A673 (cell line): Measurements from ENCODE around the gene PUS10. TPM values are rescaled to one million over a fixed set of nuclear protein-coding genes. Genes with fewer than 3 reads are reported as not detected.

Source experiments
- BruUV-seq: library from RNA; stranded (reverse); fragments of 400-500 nt; replicated peaks from 2 replicates; lab custom pipeline; 2021; lab: Mats Ljungman, UMichigan
- CTCF ChIA-PET: fragments of 300-600 bp; sonication (Branson Sonifier 250); formaldehyde crosslinking; loops from one replicate; lab custom pipeline; 2022; ENCODE audit warnings: antibody characterized with exemption; lab: Charles Lee
- POLR2A ChIA-PET: fragments of 300-600 bp; sonication (Branson Sonifier 250); formaldehyde crosslinking; loops from one replicate; lab custom pipeline; 2022; ENCODE audit warnings: antibody characterized with exemption; ENCODE audit not compliant: low non-redundant PET; lab: Charles Lee
- DNase-seq: peaks from one replicate; pipeline ENCODE4 v3.0.0-alpha.2; 2015; ENCODE audit warnings: low spot score
- H3K27ac ChIP-seq: fragments of 200-600 bp; sonication (generic); 2 replicates; pipeline ENCODE4 v1.5.1; 2016; ENCODE audit warnings: mixed run types, low read depth, mild to moderate bottlenecking, mixed read lengths, antibody characterized with exemption, low read length; ENCODE audit not compliant: poor library complexity, severe bottlenecking
- H3K27me3 ChIP-seq: fragments of 200-600 bp; sonication (generic); replicated peaks from 2 replicates; pipeline ENCODE4 v1.6.1; 2017; ENCODE audit warnings: mixed run types, low read depth, mild to moderate bottlenecking, mixed read lengths, antibody characterized with exemption, low read length; ENCODE audit not compliant: insufficient read depth, poor library complexity
- H3K36me3 ChIP-seq: fragments of 200-600 bp; sonication (generic); 2 replicates; pipeline ENCODE4 v1.6.1; 2016; ENCODE audit warnings: mixed run types, mild to moderate bottlenecking, mixed read lengths, antibody characterized with exemption, low read length; ENCODE audit not compliant: insufficient read depth, poor library complexity, severe bottlenecking
- H3K4me1 ChIP-seq: fragments of 200-600 bp; sonication (generic); 2 replicates; pipeline ENCODE4 v1.6.1; 2017; ENCODE audit warnings: mixed run types, mild to moderate bottlenecking, mixed read lengths, antibody characterized with exemption, low read length; ENCODE audit not compliant: insufficient read depth, poor library complexity, severe bottlenecking
- H3K4me3 ChIP-seq: fragments of 200-600 bp; sonication (generic); 2 replicates; pipeline ENCODE4 v1.5.1; 2016; ENCODE audit warnings: low read depth, mixed run types, mild to moderate bottlenecking, mixed read lengths, low read length; ENCODE audit not compliant: poor library complexity, severe bottlenecking
- H3K9me3 ChIP-seq: fragments of 200-600 bp; sonication (generic); 2 replicates; pipeline ENCODE4 v1.6.1; 2016; ENCODE audit warnings: mixed run types, low read depth, mild to moderate bottlenecking, mixed read lengths, antibody characterized with exemption, low read length; ENCODE audit not compliant: poor library complexity, severe bottlenecking
- EZH2 ChIP-seq: fragments of 200-600 bp; sonication (generic); IDR thresholded peaks from 2 replicates; pipeline ENCODE4 v1.6.1; 2017; ENCODE audit warnings: borderline replicate concordance, low read depth, mild to moderate bottlenecking, mixed read lengths, antibody characterized with exemption, low read length; ENCODE audit not compliant: poor library complexity, severe bottlenecking
- intact Hi-C: fragments of 100-400 bp; cut with micrococcal nuclease; formaldehyde crosslinking; loops from one replicate; pipeline ENCODE4 v1.10.0; 2022; ENCODE audit not compliant: unreplicated experiment
- total RNA-seq: library from RNA; stranded (reverse); gene quantifications from 2 replicates; pipeline ENCODE4 v1.2.3, GENCODE V29; 2021
- TF ChIP-seq, protein P1 (sequence below): fragments of 300-800, 200-600 bp; sonication (generic); conservative IDR thresholded peaks from 2 replicates; pipeline ENCODE4 v1.5.1; 2017; ENCODE audit warnings: low read depth, mild to moderate bottlenecking, antibody characterized with exemption, low read length, moderate library complexity, mixed read lengths

The PUS10 gene
- total RNA-seq, 1 experiment from 2014 or later = 4.2 TPM

DNA sequence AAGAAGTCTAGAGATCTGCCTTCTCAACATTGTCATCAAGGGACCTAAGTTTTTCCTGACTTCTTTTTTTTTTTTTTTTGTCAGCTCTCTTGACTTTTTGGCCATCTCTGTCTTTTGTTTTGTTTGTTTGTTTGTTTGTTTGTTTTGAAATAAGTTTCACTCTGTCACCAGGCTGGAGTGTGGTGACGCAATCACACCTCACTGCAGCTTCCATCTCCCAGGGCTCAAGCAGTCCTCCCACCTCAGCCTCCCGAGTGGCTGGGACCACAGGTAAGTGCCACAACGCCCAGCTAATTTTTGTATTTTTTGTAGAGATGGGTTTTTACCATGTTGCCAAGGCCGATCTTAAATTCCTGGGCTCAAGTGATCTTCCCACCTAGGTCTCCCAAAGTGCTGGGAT, 5.6 kb upstream of the PUS10 start:
- Histone ChIP-seq H3K4me3 (no peak overlapping the region), H3K27ac (no peak overlapping the region), H3K9me3 (no peaks in the 10 kb centered on the region), H3K4me1 (peaks cover 7% of the 10 kb centered on the region), H3K27me3 (no peaks in the 10 kb centered on the region), H3K36me3 (no peaks in the 10 kb centered on the region)
- TF ChIP-seq, protein P1, sequence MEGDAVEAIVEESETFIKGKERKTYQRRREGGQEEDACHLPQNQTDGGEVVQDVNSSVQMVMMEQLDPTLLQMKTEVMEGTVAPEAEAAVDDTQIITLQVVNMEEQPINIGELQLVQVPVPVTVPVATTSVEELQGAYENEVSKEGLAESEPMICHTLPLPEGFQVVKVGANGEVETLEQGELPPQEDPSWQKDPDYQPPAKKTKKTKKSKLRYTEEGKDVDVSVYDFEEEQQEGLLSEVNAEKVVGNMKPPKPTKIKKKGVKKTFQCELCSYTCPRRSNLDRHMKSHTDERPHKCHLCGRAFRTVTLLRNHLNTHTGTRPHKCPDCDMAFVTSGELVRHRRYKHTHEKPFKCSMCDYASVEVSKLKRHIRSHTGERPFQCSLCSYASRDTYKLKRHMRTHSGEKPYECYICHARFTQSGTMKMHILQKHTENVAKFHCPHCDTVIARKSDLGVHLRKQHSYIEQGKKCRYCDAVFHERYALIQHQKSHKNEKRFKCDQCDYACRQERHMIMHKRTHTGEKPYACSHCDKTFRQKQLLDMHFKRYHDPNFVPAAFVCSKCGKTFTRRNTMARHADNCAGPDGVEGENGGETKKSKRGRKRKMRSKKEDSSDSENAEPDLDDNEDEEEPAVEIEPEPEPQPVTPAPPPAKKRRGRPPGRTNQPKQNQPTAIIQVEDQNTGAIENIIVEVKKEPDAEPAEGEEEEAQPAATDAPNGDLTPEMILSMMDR = no peak
- TF ChIP-seq EZH2 = no peak
- CTCF ChIA-PET = no interaction called here
- no TSS peak for BruUV-seq
- intact Hi-C loops = no loop called here
- DNase-seq = no peak
- POLR2A ChIA-PET = no interaction called here

DNA sequence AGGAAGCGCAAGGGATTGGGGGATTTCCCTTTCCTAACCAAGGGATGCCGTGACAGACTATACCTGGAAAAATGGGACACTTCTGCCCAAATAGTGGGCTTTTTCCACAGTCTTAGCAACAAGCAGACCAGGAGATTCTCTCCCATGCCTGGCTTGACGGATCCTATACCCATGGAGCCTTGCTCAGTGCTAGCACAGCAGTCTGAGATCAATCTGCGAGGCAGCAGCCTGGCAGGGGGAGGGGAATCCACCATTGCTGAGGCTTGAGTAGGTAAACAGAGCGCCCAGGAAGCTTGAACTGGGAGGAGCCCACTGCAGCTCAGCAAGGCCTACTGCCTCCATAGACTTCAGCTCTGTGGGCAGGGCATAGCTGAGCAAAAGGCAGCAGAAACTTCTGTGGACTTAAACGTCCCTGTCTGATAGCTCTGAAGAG, 3.2 kb upstream of the PUS10 start:
- Histone ChIP-seq H3K4me3 (no peak overlapping the region), H3K9me3 (no peaks in the 10 kb centered on the region), H3K27me3 (no peaks in the 10 kb centered on the region), H3K27ac (no peak overlapping the region), H3K36me3 (no peaks in the 10 kb centered on the region), H3K4me1 (peaks cover 9% of the 10 kb centered on the region)
- no TSS peak for BruUV-seq
- ChIA-PET CTCF (no interaction called here), POLR2A (no interaction called here)
- intact Hi-C loops = no loop called here
- DNase-seq = no peak
- no peak for TF ChIP-seq EZH2
- TF ChIP-seq, protein P1 = no peak

DNA sequence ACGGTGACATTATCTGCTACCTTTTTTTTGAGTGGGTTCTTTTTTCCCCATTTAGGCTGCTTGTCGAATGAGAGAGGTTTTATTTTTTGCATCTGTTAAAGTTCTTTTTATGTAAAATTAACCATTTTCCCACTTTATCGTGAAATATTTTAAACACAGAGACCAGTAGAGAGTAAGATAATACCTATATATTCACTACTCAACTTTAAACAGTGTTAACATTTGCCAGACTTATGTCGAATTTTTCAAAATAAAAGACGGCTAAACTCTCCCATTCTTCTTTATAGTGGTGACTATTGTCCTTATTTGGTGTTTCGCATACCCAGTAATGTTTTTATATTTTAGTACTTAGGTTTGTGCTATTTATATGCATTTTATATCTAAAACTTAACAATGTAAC, 743 bp upstream of the PUS10 start:
- Histone ChIP-seq H3K4me1 (peaks cover 15% of the 10 kb centered on the region), H3K36me3 (no peaks in the 10 kb centered on the region), H3K27ac (peak overlapping the region; percentile 93), H3K4me3 (peak overlapping the region; percentile 77), H3K27me3 (no peaks in the 10 kb centered on the region), H3K9me3 (no peaks in the 10 kb centered on the region)
- TF ChIP-seq, protein P1 = no peak
- TF ChIP-seq EZH2 = no peak
- intact Hi-C loops = no loop called here
- DNase-seq = no peak
- no TSS peak for BruUV-seq
- ChIA-PET CTCF (no interaction called here), POLR2A (no interaction called here)
